ENCODE data around the gene RELB.

DNA sequence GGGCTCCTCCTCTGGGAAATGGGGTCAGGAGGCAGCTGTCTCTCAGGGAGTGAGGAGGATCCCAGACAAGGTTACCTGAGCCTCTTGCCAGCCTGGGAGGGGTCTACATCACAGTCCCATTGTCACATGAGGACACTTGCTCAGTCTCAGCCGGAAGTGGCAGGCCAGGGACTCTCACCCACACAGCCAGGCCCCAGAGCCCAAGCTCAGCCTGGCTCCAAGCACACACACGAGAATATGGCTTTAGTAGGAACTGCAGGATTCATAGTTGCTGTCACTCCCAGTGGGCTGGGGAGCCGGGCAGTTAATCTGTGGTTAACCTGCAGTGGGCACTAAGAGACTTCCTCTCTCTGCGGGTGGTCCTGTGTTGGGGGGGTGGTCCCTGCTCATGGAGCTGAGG is 15.8 kb upstream of the RELB start:
- TF ChIP-seq EZH2phosphoT487 (IDR thresholded peaks at IDR 0.05; ENCODE audit: borderline replicate concordance) = no peak
- TF ChIP-seq, protein P1, sequence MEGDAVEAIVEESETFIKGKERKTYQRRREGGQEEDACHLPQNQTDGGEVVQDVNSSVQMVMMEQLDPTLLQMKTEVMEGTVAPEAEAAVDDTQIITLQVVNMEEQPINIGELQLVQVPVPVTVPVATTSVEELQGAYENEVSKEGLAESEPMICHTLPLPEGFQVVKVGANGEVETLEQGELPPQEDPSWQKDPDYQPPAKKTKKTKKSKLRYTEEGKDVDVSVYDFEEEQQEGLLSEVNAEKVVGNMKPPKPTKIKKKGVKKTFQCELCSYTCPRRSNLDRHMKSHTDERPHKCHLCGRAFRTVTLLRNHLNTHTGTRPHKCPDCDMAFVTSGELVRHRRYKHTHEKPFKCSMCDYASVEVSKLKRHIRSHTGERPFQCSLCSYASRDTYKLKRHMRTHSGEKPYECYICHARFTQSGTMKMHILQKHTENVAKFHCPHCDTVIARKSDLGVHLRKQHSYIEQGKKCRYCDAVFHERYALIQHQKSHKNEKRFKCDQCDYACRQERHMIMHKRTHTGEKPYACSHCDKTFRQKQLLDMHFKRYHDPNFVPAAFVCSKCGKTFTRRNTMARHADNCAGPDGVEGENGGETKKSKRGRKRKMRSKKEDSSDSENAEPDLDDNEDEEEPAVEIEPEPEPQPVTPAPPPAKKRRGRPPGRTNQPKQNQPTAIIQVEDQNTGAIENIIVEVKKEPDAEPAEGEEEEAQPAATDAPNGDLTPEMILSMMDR (conservative IDR thresholded peaks at IDR 0.05; ENCODE audit: low read length) = no peak

All from Loucy (cell line).